ENCODE data around the gene RAP1GAP.
"Not testable (repeated sequence)": the region's sequence is repeated elsewhere in the genome, so short reads cannot be mapped to it uniquely, and the experiment has no call there.

RAP1GAP gene

DNA sequence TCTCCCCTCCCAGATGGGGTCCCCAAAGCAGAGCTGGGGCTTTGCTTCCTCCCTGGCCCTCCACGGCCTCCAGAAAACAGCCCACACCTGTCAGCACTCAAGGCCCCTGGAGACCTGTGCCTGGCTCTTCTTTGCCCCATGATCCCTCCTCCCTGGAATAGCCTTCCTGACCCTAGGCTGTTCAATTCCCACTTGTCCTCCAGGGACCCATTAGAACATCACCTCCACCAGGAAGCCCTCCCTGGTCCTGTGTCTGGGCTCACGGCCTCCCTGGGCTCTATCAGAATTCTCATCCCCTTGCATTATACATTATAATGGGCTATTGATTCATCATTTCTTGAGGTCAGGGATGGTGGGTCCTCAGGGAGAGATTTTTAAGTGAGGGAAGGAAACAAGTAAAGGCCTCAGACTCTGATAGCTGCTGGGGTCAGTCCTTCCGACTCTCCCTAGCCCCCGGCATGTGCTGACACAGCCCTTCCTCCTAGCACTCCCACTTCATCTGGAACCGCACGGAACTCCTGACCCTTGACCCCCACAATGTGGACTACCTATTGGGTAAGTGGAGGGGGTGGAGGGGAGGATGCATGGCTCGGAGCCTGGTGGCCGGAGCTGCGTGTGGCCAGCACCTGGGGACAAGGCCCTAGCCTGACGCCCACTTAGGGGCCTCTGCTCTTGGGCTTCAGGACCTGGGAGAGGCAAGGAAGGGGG lies 99.2 kb downstream of the RAP1GAP start:
- DNase-seq (ENCODE audit: low spot score), result no peak

DNA sequence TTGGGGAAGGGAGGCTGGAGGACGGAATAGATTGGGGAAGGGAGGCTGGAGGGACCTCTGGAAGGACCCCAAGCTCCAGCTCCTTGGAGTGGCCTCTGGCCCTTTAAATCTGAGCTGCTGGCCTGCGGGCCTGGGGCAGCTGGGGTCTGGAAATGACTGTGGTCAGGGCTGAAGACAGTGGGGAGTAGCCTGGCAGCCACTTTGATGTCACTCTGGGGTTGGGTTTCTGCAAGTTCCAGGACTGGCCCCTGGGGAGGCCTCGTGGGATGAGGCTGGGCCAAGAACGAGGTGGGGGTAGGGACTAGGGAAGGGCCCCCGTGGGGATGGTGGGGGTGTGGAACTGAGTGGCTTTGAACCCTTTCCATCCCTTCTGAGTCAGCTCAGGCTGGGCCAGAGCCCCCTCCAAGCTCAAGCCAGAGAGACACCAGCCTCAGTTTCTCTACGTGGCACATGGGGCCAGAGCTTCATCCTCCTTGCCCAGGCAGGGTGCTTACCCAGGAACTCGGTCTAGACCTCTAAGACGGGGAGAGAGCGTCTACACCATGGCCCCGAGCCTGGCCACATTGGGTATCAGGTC lies 100.3 kb downstream of the RAP1GAP start:
- no peak for DNase-seq (ENCODE audit: low spot score)

DNA sequence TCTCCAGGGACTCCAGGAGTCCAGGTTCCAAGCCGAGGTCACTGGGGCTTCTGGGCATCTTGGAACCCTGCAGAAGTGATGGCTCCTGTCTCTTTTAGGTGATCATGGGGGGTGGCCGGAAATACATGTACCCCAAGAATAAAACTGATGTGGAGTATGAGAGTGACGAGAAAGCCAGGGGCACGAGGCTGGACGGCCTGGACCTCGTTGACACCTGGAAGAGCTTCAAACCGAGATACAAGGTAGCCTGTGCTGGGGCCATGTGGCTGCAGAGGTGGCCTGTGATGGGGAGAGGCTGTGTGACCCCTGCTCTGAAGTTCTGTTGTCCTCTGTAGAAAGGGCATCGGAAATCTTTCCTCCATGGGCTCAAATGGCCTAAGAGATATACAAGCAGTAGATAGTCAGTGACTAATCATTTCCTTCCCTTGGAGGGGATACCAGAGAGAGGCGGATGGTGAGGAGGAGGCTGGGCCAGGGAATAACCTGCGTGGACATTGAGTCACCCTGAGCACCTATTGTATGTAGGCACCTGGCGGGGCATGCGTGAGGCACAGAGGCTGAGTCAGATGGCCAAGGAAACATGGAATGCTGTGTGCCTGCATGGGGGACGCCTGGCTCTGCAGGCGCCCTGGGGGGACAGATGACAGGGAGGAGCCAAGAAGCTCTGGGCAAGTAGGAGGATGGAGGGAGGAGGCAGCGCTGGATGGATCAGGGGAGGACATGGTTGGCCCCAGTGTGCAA lies 101.0 kb downstream of the RAP1GAP start:
- DNase-seq (ENCODE audit: low spot score), result no peak

DNA sequence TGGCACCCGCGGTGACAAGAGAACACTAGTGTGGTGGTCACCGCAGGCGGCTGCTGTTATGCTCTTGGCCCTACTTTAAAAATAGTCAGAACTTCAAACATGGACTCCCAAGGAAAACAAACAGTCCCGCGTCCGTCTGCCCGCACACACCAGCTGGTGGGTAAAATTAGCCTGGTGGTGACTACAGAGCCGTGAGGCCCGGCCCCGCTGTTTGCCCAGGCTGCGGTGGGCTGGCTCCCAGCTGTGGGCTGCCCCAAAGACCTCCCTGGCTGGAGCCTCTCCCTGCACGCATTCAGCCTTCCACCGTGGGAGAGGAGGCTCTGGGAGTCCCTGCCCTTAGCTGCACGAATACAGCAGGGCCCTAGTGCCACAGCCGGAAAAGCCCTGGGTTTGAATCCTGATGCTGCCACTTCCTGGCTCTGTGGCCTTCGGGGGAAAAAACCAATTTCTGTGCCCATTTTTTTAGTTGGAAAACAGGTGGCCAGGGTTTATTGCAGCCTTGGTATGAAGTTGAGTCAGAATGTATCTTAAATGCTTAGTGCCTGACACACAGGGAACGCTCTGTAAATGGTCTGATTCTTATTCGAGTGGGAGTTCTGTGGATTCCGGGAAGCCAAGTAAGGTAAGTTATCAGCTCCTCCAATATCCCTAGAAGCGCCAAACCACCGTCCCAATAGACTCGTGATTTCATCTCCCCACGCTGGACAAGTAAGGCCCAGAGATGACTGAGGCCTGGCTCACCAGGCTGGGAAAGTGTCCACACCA lies 101.7 kb downstream of the RAP1GAP start:
- no peak for DNase-seq (ENCODE audit: low spot score)

GRCh38 chr1:21566361-21566760 lies 102.8 kb downstream of the RAP1GAP start:
- not testable (repeated sequence) for DNase-seq (ENCODE audit: low spot score)

- no peak for DNase-seq (ENCODE audit: low spot score)
Observed at GRCh38 chr1:21565285-21565684, 103.9 kb downstream of the RAP1GAP start.

GRCh38 chr1:21564521-21565095 lies 104.5 kb downstream of the RAP1GAP start:
- no peak for DNase-seq (ENCODE audit: low spot score)

DNA sequence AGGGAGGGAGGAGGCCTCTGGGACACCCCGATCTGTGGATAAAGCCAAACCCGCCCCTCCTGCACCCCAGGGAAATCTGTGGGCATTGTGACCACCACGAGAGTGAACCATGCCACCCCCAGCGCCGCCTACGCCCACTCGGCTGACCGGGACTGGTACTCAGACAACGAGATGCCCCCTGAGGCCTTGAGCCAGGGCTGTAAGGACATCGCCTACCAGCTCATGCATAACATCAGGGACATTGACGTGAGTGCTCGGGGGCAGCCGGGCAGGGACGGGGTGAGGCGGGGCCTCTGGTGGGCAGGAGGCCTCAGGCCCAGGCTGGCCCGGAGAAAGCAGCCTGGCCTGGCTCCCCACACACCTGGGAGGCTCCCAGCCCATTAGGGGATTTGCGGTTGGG lies 105.2 kb downstream of the RAP1GAP start:
- no peak for DNase-seq (ENCODE audit: low spot score)

DNA sequence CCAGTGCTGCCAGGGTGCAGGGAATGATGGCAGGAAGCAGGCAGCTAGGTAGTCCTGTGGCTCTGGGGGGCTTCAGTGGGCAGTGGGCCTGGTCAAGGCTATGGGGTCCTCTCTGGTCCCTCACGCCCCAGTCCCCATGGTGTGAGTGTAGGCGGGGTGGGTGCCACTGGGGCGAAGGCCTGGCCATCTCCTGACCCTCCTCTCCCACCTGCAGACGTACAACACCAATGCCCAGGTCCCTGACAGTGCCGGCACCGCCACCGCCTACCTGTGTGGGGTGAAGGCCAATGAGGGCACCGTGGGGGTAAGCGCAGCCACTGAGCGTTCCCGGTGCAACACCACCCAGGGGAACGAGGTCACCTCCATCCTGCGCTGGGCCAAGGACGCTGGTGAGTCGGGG lies 106.3 kb downstream of the RAP1GAP start:
- DNase-seq (ENCODE audit: low spot score), result no peak

DNA sequence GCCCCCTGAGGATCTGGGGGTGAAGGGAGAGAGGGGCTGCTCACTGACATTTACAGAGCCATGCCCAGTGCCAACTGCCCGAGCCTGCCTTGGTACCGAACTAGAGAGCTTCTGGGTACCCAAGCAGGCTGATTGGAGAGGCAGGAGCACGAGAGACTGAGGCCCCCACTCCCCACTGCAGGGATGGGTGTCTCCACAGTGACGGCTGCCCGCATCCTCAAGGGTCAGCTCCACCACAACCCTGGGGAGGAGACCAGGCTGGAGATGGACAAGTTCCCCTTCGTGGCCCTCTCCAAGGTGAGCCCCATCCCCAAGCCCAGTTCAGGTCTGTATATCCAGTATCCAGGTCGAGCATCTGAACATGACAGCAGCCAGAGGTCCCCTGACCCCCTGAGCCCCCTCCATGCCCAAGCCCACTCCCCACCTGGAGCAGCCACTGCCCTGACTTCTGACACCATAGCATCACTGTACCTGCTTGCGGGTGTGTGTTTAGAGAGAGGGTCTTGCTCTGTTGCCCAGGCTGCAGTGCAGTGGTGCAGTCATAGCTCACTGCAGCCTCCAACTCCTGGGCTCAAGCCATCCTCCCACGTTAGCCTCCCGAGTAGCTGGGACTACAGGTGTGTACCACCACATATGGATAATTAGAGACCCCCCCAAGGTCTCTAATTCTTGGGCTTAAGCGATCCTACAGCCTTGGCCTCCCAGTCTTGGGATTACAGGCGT lies 108.1 kb downstream of the RAP1GAP start:
- no peak for DNase-seq (ENCODE audit: low spot score)

- DNase-seq (ENCODE audit: low spot score), result no peak
Observed at GRCh38 chr1:21559788-21560567, 109.2 kb downstream of the RAP1GAP start.

DNA sequence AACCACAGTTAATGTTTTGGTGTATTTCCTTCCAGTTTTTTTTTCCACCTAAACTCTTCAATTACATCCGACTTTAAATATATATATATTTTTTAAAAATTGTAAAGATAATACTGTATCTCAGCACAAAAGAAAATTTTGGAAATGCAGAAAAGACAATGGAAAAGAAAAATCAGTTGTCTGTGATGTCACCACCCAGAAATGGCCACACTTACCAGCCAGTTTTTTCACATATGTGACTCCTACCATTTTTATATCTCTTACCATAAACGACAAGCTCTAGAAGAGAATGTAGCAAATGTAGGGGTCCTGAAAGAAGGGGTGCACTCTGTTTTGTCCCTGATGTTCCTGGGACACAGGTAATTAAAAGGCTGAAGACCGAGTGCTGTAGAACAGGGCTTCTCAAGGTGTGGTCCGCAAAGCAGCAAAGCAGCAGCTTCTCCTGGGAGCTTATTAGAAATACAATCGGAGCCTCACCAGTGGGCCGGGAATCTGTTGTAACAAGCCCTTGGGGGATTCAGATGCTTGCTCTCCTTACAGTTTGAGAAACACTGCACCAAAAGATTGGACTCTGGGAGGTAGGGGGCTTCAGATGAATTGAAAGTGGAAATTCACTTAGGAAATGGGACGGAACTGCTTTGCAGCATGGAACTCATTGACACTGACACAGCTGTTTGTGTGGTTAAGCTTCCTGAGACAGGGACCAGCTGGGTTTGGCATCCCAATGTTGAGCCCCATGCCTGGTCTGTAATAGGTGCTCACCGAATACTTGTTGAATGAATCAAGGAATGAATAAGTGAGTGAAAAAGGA lies 115.8 kb downstream of the RAP1GAP start:
- no peak for DNase-seq (ENCODE audit: low spot score)

DNA sequence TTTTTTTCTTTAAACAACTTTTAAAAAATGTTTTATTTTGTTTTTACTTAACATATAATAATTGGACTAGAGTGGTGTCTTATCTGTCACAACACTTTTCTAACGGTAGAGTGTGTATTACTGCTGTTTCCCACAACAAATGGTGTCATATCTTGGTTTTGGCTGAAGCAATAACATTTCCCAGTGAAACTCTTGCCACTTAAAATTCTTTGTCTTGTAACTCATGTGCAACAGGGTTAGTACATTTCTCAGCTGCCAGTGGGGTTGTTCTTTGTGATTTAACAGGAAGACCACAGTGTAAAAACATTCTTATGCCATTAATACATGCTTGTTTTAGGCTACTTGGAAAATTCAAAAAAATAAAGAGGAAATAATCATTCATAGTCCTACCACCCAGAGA lies 116.4 kb downstream of the RAP1GAP start:
- no peak for DNase-seq (ENCODE audit: low spot score)

DNA sequence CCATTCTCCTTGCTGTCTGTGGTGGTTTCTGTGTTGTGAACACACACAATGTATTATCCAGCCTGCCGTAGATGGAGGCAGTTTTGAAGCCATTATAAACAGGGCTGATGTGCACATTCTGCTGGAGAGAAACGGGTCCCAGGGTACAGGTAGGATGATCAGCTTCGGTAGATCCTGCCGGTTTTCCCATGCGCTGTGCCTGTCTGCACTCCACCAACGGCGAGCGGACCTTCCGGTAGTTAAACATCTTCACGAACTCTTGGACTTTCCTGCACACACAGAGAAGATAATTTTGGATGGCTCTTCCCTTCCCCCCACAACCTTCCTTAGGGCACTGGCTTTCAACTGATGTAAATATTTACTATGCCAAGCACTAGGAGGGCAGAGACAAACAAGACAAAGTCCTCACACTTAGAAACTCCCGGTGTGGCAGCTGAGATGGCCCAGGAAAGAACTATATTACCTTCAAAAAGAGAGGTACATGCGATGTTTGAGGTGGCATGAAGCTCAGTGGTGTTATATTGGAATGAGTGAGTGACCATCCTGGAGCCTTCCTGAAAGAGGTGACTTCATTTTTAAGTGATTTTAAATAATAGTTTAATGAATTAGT lies 118.2 kb downstream of the RAP1GAP start:
- no peak for DNase-seq (ENCODE audit: low spot score)

GRCh38 chr1:21550097-21550496 lies 119.1 kb downstream of the RAP1GAP start:
- DNase-seq (ENCODE audit: low spot score), result no peak

DNA sequence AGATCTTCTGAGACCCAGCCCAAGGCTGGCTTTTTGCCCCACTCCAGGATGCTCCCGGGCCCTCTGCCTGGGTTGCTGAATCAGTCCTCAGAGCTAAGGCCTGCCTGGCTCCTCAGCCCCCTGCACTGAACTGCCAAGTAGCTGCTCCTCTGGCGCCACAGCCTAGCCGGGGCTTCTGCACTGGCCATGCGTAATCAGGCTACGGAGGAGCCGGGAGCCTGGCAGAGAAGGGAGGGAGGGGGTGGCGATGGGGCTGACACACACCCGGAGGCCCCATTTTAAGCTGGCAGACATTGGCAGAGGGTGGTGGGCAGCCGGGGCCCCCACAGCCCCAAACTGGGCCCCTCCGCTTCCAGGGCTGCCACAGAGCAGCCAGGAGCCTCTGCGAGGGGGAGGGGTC lies 121.3 kb downstream of the RAP1GAP start:
- DNase-seq (ENCODE audit: low spot score), result no peak
